Mesangial cell (primary cell): Measurements from ENCODE around the gene ZNF470. TPM values are rescaled to one million over a fixed set of nuclear protein-coding genes. Genes with fewer than 3 reads are reported as not detected.

Experiments used
- total RNA-seq: library from RNA; depleted of rRNA; stranded (reverse); fragments of >200 nt; gene quantifications from 2 replicates; pipeline ENCODE4 v1.2.3, GENCODE V29; 2015

The ZNF470 gene
- 0.65 and 1.5 TPM in 2 replicates for total RNA-seq

GRCh38 chr19:56567274-56568120, at the start of gene ZNF470:
Gene ZNF470 (plus strand): TSS chr19:56567468. CDS start chr19:56570312, 2,844 bp downstream.

DNA sequence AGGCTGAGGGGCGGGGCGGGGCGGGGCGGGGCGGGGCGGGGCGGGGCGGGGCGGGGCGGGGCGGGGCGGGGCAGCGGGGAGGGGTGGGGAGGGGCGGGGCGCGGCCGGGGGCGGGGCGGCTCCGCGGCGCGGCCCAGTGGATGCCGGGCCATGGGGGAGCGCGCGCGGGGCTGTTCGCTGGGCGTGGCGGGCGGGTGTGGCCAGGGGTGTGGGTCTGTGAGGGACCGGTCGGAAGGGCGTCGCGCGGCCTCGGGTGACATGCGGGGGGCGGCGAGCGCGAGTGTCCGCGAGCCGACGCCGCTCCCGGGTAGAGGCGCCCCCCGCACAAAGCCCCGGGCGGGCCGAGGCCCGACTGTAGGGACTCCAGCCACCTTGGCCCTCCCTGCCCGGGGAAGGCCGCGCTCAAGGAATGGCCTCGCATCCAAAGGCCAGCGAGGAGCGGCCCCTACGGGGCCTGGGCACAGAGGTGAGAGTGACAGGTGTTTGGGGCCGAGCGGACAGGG, 28.5 kb upstream of the ZNF470 start, which contains the start of gene ZFP28:
ZFP28 (plus strand) TSS at position 188 of the 503 bp plus-strand sequence; CDS start at position 259, 71 bp downstream.

DNA sequence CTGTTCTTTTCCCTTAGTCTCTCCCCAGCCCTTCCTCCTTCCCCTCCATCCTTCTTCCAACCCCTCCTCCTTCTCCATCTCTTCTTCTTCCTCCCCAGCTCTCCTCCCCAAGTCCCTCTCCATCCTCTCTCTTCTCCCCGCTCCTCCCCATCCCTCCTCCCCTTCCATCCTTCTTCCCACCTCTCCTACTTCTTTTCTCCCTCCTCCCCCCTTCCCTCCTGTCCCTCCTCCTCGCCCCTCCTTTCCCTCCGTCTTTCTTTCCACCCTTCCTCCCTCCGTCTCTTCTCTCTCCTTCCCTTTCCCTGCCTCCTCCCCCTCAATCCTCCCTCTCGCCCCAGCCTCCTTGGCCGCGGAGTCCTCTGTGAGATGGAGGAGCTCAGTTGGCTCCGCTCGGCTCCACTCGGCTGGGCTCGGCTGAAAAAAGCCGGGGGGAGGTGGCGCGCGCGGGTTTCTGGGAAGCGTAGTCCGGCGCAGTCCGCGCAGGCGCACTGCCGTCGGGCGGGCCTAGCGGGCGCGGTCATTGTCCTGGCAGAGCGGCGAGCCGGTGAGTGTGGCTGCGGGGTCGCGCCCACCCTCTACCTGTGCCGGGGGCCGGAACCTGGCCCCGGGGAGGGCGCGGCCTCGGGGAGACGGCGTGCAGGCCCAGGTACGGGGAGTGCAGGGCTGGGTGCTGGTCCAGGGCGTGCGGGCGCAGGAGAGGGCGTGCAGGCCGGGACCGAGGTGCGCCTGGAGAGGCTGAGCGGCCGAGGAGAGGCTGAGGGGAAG, 27.7 kb downstream of the ZNF470 start, which contains the start of gene ZNF71:
ZNF71 (plus strand) TSS at position 520 of the 765 bp plus-strand sequence. CDS start 6,257 bp downstream, outside the sequence.

Other genes with a start within 250 kb of the ZNF470 start
- gene ZNF582, start 173.9 kb upstream of the ZNF470 start, total RNA-seq: 2.0 and 6.1 TPM in 2 replicates
- 3.9 and 4.2 TPM in 2 replicates for gene ZNF583, start 163.1 kb upstream of the ZNF470 start, total RNA-seq
- gene ZNF667, start 90.1 kb upstream of the ZNF470 start, total RNA-seq: 0.65 and 2.5 TPM in 2 replicates
- gene ZNF471, start 59.6 kb upstream of the ZNF470 start, total RNA-seq: 0.49 and 1.9 TPM in 2 replicates
- 2.1 and 4.3 TPM in 2 replicates for gene ZFP28, start 28.5 kb upstream of the ZNF470 start, total RNA-seq
- 6.8 and 11.2 TPM in 2 replicates for gene ZNF71, start 27.8 kb downstream of the ZNF470 start, total RNA-seq
- 0.13 and 0.16 TPM in 2 replicates for gene SMIM17, start 75.7 kb downstream of the ZNF470 start, total RNA-seq
- gene ZNF835, start 104.3 kb downstream of the ZNF470 start, total RNA-seq: 0.65 and 1.3 TPM in 2 replicates